ENCODE data around the gene IL1RL1.

IL1RL1 gene

DNA sequence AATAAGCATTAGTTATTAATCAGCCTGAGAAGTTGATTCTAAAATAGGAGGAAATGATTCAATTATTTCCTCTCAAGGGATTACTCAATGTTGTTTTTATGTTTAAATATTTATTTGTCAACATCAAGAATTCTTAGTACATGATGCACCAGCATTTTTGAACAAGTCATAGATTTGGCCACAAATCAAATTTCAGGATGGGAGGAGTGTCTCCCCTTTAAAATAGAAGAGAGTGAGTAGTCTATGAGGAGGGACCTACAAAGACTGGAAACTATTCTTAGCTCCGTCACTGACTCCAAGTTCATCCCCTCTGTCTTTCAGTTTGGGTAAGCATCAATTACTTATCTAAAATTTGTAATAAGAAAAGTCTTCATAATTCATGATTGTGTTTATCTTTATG lies 25.6 kb downstream of the IL1RL1 start:
- DNase-seq (ENCODE audit: low read depth): no peak

DNA sequence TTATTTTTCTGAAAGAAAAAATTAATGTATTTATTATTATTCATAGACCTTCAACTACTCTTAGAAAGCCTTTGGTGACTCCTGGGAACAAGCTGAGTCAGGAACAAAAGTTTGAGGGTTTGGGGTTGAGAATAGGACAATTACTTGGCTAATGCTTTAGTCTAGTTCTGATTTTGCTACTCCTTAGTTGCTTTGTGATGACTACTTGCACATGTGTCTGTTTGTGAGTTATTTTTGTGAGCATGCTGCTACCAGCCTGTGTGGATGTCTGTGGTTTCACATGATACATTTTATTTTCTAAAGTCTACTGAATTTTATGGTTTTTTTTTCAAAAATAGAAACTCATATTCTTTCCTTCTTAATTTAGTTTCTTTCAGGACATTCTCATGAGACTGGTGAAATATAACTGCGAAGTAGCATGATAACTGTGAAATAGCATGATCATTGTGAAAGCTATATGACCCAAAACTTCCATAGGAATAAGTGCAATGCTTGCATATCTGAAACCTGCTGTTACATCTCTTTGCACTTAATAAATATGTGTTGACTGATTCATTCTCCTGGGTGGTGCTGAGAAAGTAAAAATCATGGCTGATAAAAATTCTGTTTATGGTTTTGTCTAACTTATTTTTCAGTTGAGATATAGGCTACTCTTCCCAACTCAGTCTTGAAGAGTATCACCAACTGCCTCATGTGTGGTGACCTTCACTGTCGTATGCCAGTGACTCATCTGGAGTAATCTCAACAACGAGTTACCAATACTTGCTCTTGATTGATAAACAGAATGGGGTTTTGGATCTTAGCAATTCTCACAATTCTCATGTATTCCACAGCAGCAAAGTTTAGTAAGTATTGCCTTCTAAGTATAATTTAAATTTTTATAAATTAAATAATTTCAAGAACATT lies 26.4 kb downstream of the IL1RL1 start:
- DNase-seq (ENCODE audit: low read depth): no peak

DNA sequence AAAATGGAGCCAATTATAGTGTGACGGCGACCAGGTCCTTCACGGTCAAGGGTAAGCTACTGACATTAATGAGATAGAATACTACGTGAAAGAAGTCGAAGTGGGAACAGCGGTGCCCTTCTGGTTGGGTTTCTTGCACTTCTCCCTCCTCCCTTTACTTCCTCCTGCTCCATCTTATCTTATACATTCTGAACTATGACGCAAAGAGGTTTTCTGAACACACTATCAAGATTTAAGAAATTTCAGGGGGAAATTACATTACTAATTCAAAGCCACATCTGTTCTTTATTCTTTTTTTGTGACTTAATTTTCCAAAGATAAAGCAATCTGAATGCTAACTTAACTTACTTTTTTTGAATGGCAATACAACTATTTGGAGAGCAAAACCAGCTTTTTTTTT lies 29.4 kb downstream of the IL1RL1 start:
- no peak for DNase-seq (ENCODE audit: low read depth)

- no peak for DNase-seq (ENCODE audit: low read depth)
These were observed 31.5 kb downstream of the IL1RL1 start for GRCh38 chr2:102342888-102343287.

- DNase-seq (ENCODE audit: low read depth): no peak
These were observed 33.0 kb downstream of the IL1RL1 start for GRCh38 chr2:102344397-102344796.

DNA sequence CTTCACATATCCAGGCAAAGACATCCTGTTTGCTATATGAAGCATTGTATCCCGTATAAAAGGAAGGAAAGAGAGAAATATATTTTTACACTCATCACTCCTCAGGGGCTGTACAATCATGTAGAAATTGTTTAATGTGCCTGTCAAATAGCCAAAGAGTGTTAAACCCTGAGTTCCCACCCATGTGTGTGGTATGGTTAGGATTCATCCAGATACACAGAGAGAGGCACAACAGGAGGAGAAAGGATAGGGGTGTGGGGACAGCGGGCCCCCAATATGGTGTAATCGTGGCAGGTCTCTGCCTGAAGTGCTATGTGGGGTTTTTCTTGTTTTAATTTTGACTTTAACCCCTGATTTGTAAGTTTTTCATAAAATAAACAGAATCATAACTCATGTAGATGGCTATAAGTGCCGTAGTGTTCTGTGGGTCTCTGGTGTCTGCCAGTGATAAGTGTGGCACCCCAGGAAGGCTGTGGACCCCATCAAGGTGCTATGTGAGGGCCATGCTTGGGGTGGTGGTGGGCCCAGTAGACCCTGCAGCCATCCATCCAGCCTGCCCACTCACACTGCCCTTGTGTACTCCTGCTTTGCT lies 34.1 kb downstream of the IL1RL1 start:
- no peak for DNase-seq (ENCODE audit: low read depth)

- DNase-seq (ENCODE audit: low read depth): no peak
These were observed 35.2 kb downstream of the IL1RL1 start for GRCh38 chr2:102346381-102347130.

- DNase-seq (ENCODE audit: low read depth): no peak
These were observed 38.9 kb downstream of the IL1RL1 start for GRCh38 chr2:102350137-102350793.

DNA sequence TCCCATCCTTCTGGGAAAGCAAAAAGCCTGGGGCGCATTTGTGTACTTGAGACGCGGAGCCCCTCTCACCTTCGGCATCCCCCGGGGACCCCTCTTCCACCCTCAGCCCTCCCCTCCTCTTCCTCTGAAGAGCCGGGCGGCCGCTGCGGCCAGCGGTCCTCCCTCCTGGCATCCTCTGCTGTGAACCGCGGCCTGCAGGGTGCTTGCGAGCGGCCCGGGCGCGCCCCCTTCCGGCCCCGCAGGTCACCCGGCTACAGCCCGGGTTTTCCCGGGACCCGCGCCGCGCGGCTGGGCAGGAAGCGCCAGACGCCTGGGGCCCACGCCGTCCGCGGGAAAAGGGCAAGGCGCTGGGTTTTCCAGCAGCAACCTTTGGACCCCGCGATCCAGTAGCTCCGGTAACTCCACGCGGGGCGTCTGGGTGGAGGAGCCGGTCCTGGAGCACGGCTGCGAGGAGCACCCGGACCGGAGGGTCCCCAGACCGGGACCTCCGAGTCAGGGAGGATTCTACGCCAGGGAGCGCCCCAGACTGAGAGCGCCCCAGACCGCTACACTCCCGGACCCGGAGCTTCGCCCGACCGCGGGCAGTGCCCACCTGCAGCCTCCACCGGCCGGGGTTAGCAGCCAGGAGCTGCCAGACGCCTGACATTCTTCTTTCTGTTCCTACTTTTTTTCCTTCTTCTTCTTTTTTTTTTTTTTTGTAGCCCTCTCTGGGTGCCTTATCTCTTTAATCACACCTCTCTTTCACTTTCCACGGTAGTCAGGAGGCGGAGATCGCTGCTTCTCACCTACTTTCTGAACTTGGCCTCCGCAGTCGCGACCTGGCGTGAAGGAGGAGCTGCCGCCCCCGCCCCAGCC lies 44.4 kb downstream of the IL1RL1 start, which contains the start of gene IL18R1:
TSS of gene IL18R1 (plus strand) at position 271 of the 855 bp plus-strand sequence. CDS start 6,865 bp downstream, outside the sequence.
- peak; percentile 29 for DNase-seq (ENCODE audit: low read depth)

DNA sequence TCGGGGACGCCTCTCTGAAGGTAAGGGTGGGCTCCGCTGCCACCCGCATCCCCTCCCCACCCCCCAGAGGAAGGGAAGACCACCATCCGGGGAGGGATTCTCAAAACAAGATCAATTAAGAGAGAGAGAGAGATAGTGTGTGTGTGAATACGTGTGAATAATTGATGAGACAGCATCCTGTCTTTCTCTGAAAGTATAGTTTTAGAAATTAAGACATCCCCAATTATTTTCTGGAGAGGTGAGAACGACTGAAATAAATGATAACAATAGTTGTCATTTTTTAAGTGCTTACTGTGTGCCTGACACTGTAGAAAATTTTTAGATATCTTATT lies 45.0 kb downstream of the IL1RL1 start:
- no peak for DNase-seq (ENCODE audit: low read depth)

GRCh38 chr2:102356741-102357140 lies 45.4 kb downstream of the IL1RL1 start:
- DNase-seq (ENCODE audit: low read depth): no peak

GRCh38 chr2:102357937-102358336 lies 46.6 kb downstream of the IL1RL1 start:
- no peak for DNase-seq (ENCODE audit: low read depth)

GRCh38 chr2:102358496-102358895 lies 47.1 kb downstream of the IL1RL1 start:
- no peak for DNase-seq (ENCODE audit: low read depth)

DNA sequence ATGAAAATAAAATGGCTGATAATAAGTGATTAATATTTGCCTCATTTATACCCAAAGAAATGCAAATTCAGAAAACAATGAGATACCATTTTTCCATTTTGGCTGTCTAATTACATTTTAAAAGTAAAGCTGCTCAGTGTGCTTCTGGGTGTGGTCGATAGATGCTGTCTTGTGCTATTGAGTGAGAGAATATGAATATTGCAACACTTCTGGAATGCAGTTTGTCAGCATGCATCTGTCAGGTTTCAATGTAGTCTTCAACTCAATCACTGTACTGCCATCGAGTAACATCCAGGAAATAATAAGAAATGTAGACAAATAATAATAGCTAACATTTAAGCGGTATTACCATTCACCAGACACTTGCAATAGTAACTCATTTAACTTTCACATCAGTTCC lies 48.2 kb downstream of the IL1RL1 start:
- DNase-seq (ENCODE audit: low read depth): no peak

- no peak for DNase-seq (ENCODE audit: low read depth)
These were observed 50.4 kb downstream of the IL1RL1 start for GRCh38 chr2:102361632-102362241.

DNA sequence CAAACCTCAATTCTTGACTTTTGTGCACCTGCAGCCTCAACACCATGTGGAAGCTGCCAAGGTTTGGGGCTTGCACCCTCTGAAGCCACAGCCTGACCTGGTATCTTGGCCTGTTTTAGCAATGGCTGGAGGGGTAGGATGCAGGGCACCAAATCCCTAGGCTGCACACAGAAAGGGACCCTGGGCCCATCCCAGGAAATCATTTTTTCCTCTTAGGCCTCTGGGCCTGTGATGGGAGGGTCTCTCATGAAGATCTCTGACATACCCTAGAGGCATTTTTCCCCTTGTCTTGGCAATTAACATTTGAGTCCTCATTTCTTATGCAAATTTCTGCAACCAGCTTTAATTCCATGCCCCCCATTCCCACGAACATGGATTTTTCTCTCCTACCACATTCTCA lies 54.4 kb downstream of the IL1RL1 start:
- no peak for DNase-seq (ENCODE audit: low read depth)

DNA sequence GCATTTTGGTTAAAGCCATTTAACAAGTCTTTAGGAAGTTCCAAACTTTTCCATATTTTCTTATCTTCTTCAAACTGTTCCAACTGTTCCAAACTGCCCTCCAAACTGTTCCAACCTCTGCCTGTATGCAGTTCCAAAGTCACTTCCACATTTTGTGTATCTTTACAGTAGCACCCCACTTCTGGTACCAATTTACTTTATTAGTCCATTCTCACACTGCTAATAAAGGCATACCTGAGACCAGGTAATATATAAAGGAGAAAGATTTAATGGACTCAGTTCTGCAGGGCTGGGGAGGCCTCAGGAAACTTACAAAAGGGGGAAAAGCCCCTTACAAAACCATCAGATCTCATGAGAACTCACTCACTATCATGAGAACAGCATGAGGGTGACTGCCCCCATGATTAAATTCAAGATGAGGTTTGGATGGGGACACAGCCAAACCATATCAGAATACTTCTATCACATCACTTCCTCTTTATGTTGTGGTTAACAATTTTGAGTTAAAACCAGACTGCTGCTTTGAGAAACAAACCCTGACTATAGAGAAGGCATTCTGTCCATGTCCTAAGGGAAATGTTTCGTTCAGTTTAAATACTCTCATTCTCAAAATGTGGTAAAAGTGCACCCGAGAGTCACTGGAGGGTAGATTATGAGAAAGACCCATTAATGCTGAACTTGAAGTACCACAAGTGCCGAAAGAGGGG lies 55.2 kb downstream of the IL1RL1 start:
- no peak for DNase-seq (ENCODE audit: low read depth)

DNA sequence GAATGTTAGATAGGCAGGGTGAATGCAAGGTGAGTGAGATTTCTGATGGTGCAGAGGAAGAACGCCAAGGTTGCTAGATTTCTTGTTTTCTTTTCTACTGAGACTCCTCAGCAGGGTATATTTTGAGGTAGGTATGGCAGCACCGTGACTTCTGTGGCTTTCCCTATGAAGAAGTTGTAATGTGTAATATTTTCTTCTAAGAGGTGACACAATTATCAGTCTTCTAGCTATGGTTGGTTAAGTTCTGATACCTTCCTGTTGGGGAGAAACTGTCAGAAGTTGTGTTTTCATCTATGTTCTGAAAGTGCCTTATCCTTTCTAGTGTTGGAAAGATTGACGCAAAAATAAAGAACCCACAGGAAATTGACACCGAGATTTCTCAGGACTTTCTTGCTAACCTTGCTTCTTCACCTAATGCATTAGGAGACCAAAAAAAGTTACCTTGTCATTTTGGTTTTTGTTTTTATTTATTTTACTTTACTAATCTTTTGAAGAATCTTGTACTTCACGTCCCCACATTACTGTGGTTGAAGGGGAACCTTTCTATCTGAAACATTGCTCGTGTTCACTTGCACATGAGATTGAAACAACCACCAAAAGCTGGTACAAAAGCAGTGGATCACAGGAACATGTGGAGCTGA lies 56.1 kb downstream of the IL1RL1 start:
- DNase-seq (ENCODE audit: low read depth): no peak

- no peak for DNase-seq (ENCODE audit: low read depth)
These were observed 57.2 kb downstream of the IL1RL1 start for GRCh38 chr2:102368461-102369109.

Data from stimulated activated CD8-positive, alpha-beta memory T cell treated with anti-CD3 and anti-CD28 coated beads, Interleukin-7, amount 100 ng/mL, for 24 hours (primary cell).